Gastrocnemius medialis (tissue), 4 donors: ENCODE measurements around the gene ARL11. TPM values are rescaled to one million over a fixed set of nuclear protein-coding genes. Genes with fewer than 3 reads are reported as not detected.
A peak's percentile ranks its signal among the peaks of the same experiment; 100 is the strongest.

Experiments
- ATAC-seq, 2 donors: fragments of 150-250 bp; one replicate each; pipeline ENCODE4 v1.9.1; 2016
- DNase-seq, 2 donors: peaks; one replicate each; pipeline ENCODE4 v3.0.0-alpha.2; 2019
- H3K27ac ChIP-seq, 4 donors: fragments of 200-600 bp; sonication (generic); 1 replicate in 1 of 4; 2 replicates in 3 of 4; pipeline ENCODE4 v1.5.1; 2016 to 2018; ENCODE audit warnings: mild to moderate bottlenecking in 2 of 4, moderate library complexity in 1 of 4
- H3K27me3 ChIP-seq, 3 donors: fragments of 200-600 bp; sonication (generic) in 2 of 3; 1 replicate in 1 of 3; 2 replicates in 2 of 3; pipeline versions ENCODE4 v1.5.1 to v1.6.0; 2016 to 2019; ENCODE audit warnings: mild to moderate bottlenecking in 1 of 3, moderate library complexity in 1 of 3
- H3K36me3 ChIP-seq, 2 donors: fragments of 200-600 bp; sonication (generic) in 1 of 2; one replicate each; pipeline ENCODE4 v1.5.1; 2017 to 2018
- H3K4me1 ChIP-seq, 2 donors: fragments of 200-600 bp; sonication (generic) in 1 of 2; one replicate each; pipeline ENCODE4 v1.5.1; 2016 to 2017; ENCODE audit warnings: mild to moderate bottlenecking in 2 of 2
- H3K4me3 ChIP-seq, 4 donors: fragments of 200-600 bp; sonication (generic) in 3 of 4; 1 replicate in 1 of 4; 2 replicates in 3 of 4; pipeline ENCODE4 v1.5.1; 2016 to 2019; ENCODE audit warnings: mild to moderate bottlenecking in 2 of 4
- H3K9me3 ChIP-seq, 3 donors: fragments of 200-600 bp; sonication (generic) in 2 of 3; 1 replicate in 1 of 3; 2 replicates in 2 of 3; pipeline ENCODE4 v1.5.1; 2016 to 2019
- CTCF ChIP-seq, 5 experiments: fragments of 450-650 bp in 3 of 5; fragments of 200-600 bp in 2 of 5; sonication (generic) in 2 of 5; IDR thresholded peaks in 4 of 5; conservative IDR thresholded peaks in 1 of 5; 1 replicate in 4 of 5; 2 replicates in 1 of 5; pipeline ENCODE4 v1.5.1; 2016 to 2019; ENCODE audit warnings: antibody characterized with exemption in 5 of 5, mild to moderate bottlenecking in 3 of 5, moderate library complexity in 3 of 5
- POLR2A ChIP-seq, 2 donors: fragments of 450-650 bp; IDR thresholded peaks; one replicate each; pipeline ENCODE4 v1.6.1; 2017; ENCODE audit warnings: antibody characterized with exemption in 2 of 2, mild to moderate bottlenecking in 2 of 2, moderate library complexity in 2 of 2
- in situ Hi-C, 4 donors: fragments of 200-750 bp; cut with MboI; loops; one replicate each; pipeline versions ENCODE4 v1.15.0 to v1.8.0; 2017; ENCODE audit warnings: low sequenced_read_pairs in 4 of 4
- intact Hi-C: fragments of 100-400 bp; cut with DNase I; formaldehyde crosslinking; loops from one replicate; pipeline ENCODE4 v1.15.1; 2023; ENCODE audit warnings: low total_unique reads
- total RNA-seq, 4 donors: library from RNA; depleted of rRNA; stranded (reverse); fragments of >200 nt; gene quantifications; one replicate each; pipeline versions ENCODE4 v1.1.0 to v1.2.3, GENCODE V29; 2016

The ARL11 gene
- total RNA-seq, 4 donors from 2014 or later = 0.10 to 0.20 (median 0.12) TPM

GRCh38 chr13:49664606-49665005, 36.3 kb downstream of the ARL11 start:
- intact Hi-C loops = no loop called here
- peaks cover 0 to 20% of the 10 kb centered on the region in 2 donors for H3K36me3 ChIP-seq

GRCh38 chr13:49667773-49668172, 39.5 kb downstream of the ARL11 start:
- in situ Hi-C loops = no loop called here

More at GRCh38 chr13:49664606-49665005, 36.3 kb downstream of the ARL11 start:
- H3K9me3 ChIP-seq = no peaks in the 10 kb centered on the region
- H3K4me3 ChIP-seq = no peak overlapping the region
- in situ Hi-C loops = no loop called here
- no peak for TF ChIP-seq CTCF (IDR thresholded peaks at IDR 0.05 in 4 of 5, conservative IDR thresholded peaks at IDR 0.05 in 1 of 5)
- no peak for TF ChIP-seq POLR2A (IDR thresholded peaks at IDR 0.05)
- no peak overlapping the region for H3K27ac ChIP-seq
- H3K27me3 ChIP-seq = no peaks in the 10 kb centered on the region
- ATAC-seq = no peak
- no peaks in the 10 kb centered on the region for H3K4me1 ChIP-seq
- no peak for DNase-seq

GRCh38 chr13:49669735-49670309, 41.5 kb downstream of the ARL11 start:
- Histone ChIP-seq H3K4me1 (peaks cover 5 to 7% of the 10 kb centered on the region in 2 donors), H3K36me3 (peaks cover 0 to 9% of the 10 kb centered on the region in 2 donors), H3K9me3 (no peaks in the 10 kb centered on the region), H3K27ac (no peak overlapping the region), H3K27me3 (no peaks in the 10 kb centered on the region), H3K4me3 (no peak overlapping the region)
- TF ChIP-seq CTCF (IDR thresholded peaks at IDR 0.05 in 4 of 5, conservative IDR thresholded peaks at IDR 0.05 in 1 of 5) (peak; percentile 49 to 86 (median 54)), POLR2A (IDR thresholded peaks at IDR 0.05) (no peak)
- intact Hi-C loops = loop anchor here (1.0 kb wide), 1 partner anchor 178 kb away; no protein-coding TSS in a partner anchor
- peak; percentile 94 to 97 for ATAC-seq
- DNase-seq = peak in 1 of 2 donors; percentile 59
- in situ Hi-C loops = loop anchor here in 1 of 4 donors (10.0 kb wide), 1 partner anchor 175 kb away; no protein-coding TSS in a partner anchor

More at GRCh38 chr13:49667773-49668172, 39.5 kb downstream of the ARL11 start:
- H3K9me3 ChIP-seq = no peaks in the 10 kb centered on the region
- TF ChIP-seq CTCF (IDR thresholded peaks at IDR 0.05 in 4 of 5, conservative IDR thresholded peaks at IDR 0.05 in 1 of 5) = no peak
- TF ChIP-seq POLR2A (IDR thresholded peaks at IDR 0.05) = no peak
- peaks cover 0 to 10% of the 10 kb centered on the region in 2 donors for H3K36me3 ChIP-seq
- H3K4me3 ChIP-seq = no peak overlapping the region
- intact Hi-C loops = no loop called here
- H3K27ac ChIP-seq = no peak overlapping the region
- H3K4me1 ChIP-seq = peaks cover 5 to 7% of the 10 kb centered on the region in 2 donors
- ATAC-seq (no peak), DNase-seq (no peak)
- H3K27me3 ChIP-seq = no peaks in the 10 kb centered on the region

- intact Hi-C loops (no loop called here), in situ Hi-C loops (loop anchor here in 1 of 4 donors (10.0 kb wide), 1 partner anchor 174 kb away; no protein-coding TSS in a partner anchor)
- Histone ChIP-seq H3K4me1 (peaks cover 5 to 7% of the 10 kb centered on the region in 2 donors), H3K36me3 (peaks cover 0 to 3% of the 10 kb centered on the region in 2 donors), H3K27ac (no peak overlapping the region), H3K4me3 (no peak overlapping the region), H3K27me3 (no peaks in the 10 kb centered on the region), H3K9me3 (no peaks in the 10 kb centered on the region)
- no peak for DNase-seq
- no peak for TF ChIP-seq POLR2A (IDR thresholded peaks at IDR 0.05)
- no peak for TF ChIP-seq CTCF (IDR thresholded peaks at IDR 0.05 in 4 of 5, conservative IDR thresholded peaks at IDR 0.05 in 1 of 5)
- no peak for ATAC-seq
Observed at GRCh38 chr13:49670828-49671227, 42.5 kb downstream of the ARL11 start.
